GM21529 (cell line): ENCODE measurements around the gene AKT2.

ENCODE experiments used
- ATAC-seq: cut with Tn5 transposase; IDR thresholded peaks from one replicate; pipeline ENCODE4 v1.9.1; 2021; ENCODE audit not compliant: unreplicated experiment

Gene AKT2

GRCh38 chr19:40302224-40303011 is 17.3 kb upstream of the AKT2 start:
- no peak for ATAC-seq

- ATAC-seq, result no peak
Observed at GRCh38 chr19:40300668-40301067, 15.5 kb upstream of the AKT2 start.

GRCh38 chr19:40298026-40298425 is 12.9 kb upstream of the AKT2 start:
- no peak for ATAC-seq

GRCh38 chr19:40294560-40294959 is 9.4 kb upstream of the AKT2 start:
- no peak for ATAC-seq

GRCh38 chr19:40286971-40287421 is 1.9 kb upstream of the AKT2 start:
- no peak for ATAC-seq

GRCh38 chr19:40286235-40286970 is 1.3 kb upstream of the AKT2 start:
- no peak for ATAC-seq

- peak; percentile 74 for ATAC-seq
Observed at GRCh38 chr19:40285353-40286234, 449 bp upstream of the AKT2 start.

GRCh38 chr19:40284251-40284500 is 969 bp downstream of the AKT2 start:
- ATAC-seq, result no peak

GRCh38 chr19:40283414-40284250 is 1.5 kb downstream of the AKT2 start:
- ATAC-seq, result no peak

- ATAC-seq, result no peak
Observed at GRCh38 chr19:40282920-40283319, 2.2 kb downstream of the AKT2 start.

- no peak for ATAC-seq
Observed at GRCh38 chr19:40282209-40282580, 3.0 kb downstream of the AKT2 start.

- no peak for ATAC-seq
Observed at GRCh38 chr19:40281381-40282208, 3.5 kb downstream of the AKT2 start.

GRCh38 chr19:40280608-40281221 is 4.4 kb downstream of the AKT2 start:
- no peak for ATAC-seq

- no peak for ATAC-seq
Observed at GRCh38 chr19:40279761-40280607, 5.2 kb downstream of the AKT2 start.

- ATAC-seq, result no peak
Observed at GRCh38 chr19:40279120-40279551, 6.0 kb downstream of the AKT2 start.

- ATAC-seq, result no peak
Observed at GRCh38 chr19:40278361-40279035, 6.6 kb downstream of the AKT2 start.

- no peak for ATAC-seq
Observed at GRCh38 chr19:40277356-40278059, 7.6 kb downstream of the AKT2 start.
